Measurements from ENCODE around the gene HEATR9.

DNA sequence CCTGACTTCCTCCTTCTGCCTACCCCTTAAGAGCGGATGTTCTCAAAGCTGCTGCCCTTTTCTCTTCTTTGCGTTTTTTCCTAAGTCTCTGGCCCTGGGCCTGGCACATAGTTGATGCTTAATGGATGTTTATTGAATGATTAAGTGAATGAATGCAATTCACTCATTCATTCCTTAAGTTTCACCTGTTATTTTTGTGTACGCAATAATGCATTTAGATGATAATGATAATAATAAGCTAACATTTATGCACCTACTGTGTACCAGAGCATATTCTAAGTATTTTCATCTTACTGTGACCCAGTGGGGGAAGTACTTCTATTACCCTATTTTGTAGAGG, 7.1 kb upstream of the HEATR9 start:
- TF ChIP-seq, protein P1, sequence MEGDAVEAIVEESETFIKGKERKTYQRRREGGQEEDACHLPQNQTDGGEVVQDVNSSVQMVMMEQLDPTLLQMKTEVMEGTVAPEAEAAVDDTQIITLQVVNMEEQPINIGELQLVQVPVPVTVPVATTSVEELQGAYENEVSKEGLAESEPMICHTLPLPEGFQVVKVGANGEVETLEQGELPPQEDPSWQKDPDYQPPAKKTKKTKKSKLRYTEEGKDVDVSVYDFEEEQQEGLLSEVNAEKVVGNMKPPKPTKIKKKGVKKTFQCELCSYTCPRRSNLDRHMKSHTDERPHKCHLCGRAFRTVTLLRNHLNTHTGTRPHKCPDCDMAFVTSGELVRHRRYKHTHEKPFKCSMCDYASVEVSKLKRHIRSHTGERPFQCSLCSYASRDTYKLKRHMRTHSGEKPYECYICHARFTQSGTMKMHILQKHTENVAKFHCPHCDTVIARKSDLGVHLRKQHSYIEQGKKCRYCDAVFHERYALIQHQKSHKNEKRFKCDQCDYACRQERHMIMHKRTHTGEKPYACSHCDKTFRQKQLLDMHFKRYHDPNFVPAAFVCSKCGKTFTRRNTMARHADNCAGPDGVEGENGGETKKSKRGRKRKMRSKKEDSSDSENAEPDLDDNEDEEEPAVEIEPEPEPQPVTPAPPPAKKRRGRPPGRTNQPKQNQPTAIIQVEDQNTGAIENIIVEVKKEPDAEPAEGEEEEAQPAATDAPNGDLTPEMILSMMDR (IDR thresholded peaks at IDR 0.05; ENCODE audit: extremely low read depth in 1 of 2, insufficient read depth in 1 of 2, low read depth in 1 of 2, low read length in 2 of 2) = no peak
- TF ChIP-seq POLR2A (IDR thresholded peaks at IDR 0.05; ENCODE audit: low read depth, low read length) = no peak

Data from endothelial cell of umbilical vein (primary cell).